Endodermal cell (in vitro differentiated cells): ENCODE data around the gene HYKK. TPM values are rescaled to one million over a fixed set of nuclear protein-coding genes. Genes with fewer than 3 reads are reported as not detected.

Experiments
- DNase-seq: peaks from one replicate; pipeline ENCODE4 v3.0.0-alpha.2; 2017
- H3K27ac ChIP-seq: 2 replicates; pipeline ENCODE4 v1.5.1; 2013; ENCODE audit warnings: mild to moderate bottlenecking, low read depth, low read length, moderate library complexity
- H3K27me3 ChIP-seq: 2 replicates; pipeline ENCODE4 v1.6.1; 2013; ENCODE audit warnings: mild to moderate bottlenecking, low read length, moderate library complexity; ENCODE audit not compliant: insufficient read depth, control insufficient read depth, poor library complexity, severe bottlenecking
- H3K36me3 ChIP-seq: 2 replicates; pipeline ENCODE4 v1.7.0; 2013; ENCODE audit warnings: mild to moderate bottlenecking, low read length, moderate library complexity; ENCODE audit not compliant: control insufficient read depth, insufficient read depth
- H3K4me1 ChIP-seq: one replicate; pipeline ENCODE4 v1.7.0; 2013; ENCODE audit warnings: low read length; ENCODE audit not compliant: control insufficient read depth, insufficient read depth
- H3K4me3 ChIP-seq: 2 replicates; pipeline ENCODE4 v1.5.1; 2013; ENCODE audit warnings: mild to moderate bottlenecking, low read length, moderate library complexity
- H3K9ac ChIP-seq: 2 replicates; pipeline ENCODE4 v1.6.1; 2013; ENCODE audit warnings: mild to moderate bottlenecking, low read length, moderate library complexity; ENCODE audit not compliant: poor library complexity, severe bottlenecking; ENCODE audit errors: extremely low read depth
- H3K9me3 ChIP-seq: 2 replicates; pipeline ENCODE4 v1.6.1; 2013; ENCODE audit warnings: mild to moderate bottlenecking, low read length, moderate library complexity; ENCODE audit not compliant: control insufficient read depth
- H3K27ac Mint-ChIP-seq: 2 replicates; pipeline ENCODE4 v1.8.0; 2020; ENCODE audit warnings: mixed read lengths
- H3K27me3 Mint-ChIP-seq: 2 replicates; pipeline ENCODE4 v1.8.0; 2021; ENCODE audit warnings: mild to moderate bottlenecking, mixed read lengths; ENCODE audit not compliant: insufficient read depth
- H3K36me3 Mint-ChIP-seq: 2 replicates; pipeline ENCODE4 v1.8.0; 2020; ENCODE audit warnings: low read depth, mixed read lengths
- H3K4me1 Mint-ChIP-seq: 2 replicates; pipeline ENCODE4 v1.8.0; 2020; ENCODE audit warnings: mixed read lengths
- H3K4me3 Mint-ChIP-seq: 2 replicates; pipeline ENCODE4 v1.8.0; 2020; ENCODE audit warnings: mild to moderate bottlenecking, moderate library complexity, mixed read lengths
- H3K9me3 Mint-ChIP-seq: 2 replicates; pipeline ENCODE4 v1.8.0; 2020; ENCODE audit warnings: mild to moderate bottlenecking, mixed read lengths
- WGBS, 2 experiments: methylation state at CpG; one replicate each; pipeline versions ENCODE4 v1.1.5 to v1.1.7; 2013; ENCODE audit warnings: missing lambda C conversion rate in 2 of 2, mixed read lengths in 1 of 2; ENCODE audit not compliant: insufficient coverage in 1 of 2, insufficient read length in 1 of 2; 5-methylcytosine and 5-hydroxymethylcytosine counted together
- total RNA-seq, 2 donors: library from RNA; stranded (reverse); fragmentation: NEBNext Ultra II Directional in 1 of 2; extraction: Animal tissue kit (Norgen Biotek cat#: 25700) in 1 of 2; gene quantifications; 2 replicates in 1 of 2; 3 replicates in 1 of 2; pipeline ENCODE4 v1.2.1, GENCODE V29; 2021
- TF ChIP-seq, protein P1 (sequence below): fragments of 200-600 bp; sonication (generic); conservative IDR thresholded peaks from 2 replicates; pipeline ENCODE4 v1.5.0; 2021; ENCODE audit warnings: antibody characterized with exemption, mild to moderate bottlenecking

Gene HYKK
- total RNA-seq, 2 donors from 2014 or later = 3.9 to 4.2 TPM

DNA sequence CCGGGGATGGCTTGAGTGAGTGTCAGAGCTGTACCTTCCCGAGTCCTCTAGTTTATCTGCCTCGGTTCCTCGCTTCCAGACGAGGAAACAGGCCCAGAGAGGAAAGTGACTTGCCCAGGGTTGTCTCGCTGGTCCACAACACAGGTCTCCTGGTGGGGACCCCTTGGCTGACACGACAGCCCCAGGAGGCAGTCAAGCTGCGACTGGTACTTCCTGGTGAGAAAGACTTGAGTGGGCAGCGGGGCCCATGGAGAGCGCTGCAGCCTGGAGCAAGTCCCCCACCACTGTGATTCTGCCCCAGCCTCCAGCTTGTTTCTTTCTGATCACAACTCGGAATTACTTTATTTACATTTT is 57.3 kb downstream of the HYKK start:
- H3K27ac Mint-ChIP-seq = no peak overlapping the region
- 74 to 83% methylated on average over 9 to 11 of the region's 11 CpGs for WGBS, 2 experiments

DNA sequence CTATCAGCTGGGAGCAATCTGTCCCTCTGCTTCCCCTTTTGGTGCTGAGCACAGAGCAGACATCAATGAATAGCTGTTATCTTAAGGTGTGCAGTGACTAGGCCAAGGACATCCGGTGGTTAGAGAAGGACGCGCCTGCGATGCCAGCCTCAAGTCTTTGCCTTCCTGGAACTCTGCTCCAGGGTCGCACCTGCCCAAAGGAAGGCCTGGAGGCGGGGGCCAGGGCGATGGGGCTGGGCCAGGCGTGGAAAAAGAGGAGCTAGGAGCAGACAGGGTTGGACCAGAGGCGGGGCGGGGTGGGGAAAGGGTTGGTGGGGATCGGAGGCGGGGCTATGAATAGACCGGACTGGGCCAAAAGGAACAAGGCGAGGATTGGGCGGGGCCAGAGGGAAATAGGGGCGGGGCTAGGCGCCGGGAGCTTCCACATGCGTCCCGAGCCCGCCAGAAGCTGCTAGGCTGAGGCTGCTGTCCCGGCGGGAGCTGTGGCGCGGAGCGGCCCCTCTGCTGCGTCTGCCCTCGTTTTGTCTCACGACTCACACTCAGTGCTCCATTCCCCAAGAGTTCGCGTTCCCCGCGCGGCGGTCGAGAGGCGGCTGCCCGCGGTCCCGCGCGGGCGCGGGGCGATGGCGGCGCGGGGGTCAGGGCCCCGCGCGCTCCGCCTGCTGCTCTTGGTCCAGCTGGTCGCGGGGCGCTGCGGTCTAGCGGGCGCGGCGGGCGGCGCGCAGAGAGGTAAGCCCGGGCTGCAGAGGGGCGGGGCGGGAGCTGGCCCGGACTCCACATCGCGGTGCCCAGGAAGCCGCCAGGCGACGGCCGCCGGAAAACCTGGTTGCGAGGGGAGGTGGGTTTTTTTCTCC is 57.9 kb downstream of the HYKK start, which contains the start of gene CHRNA5:
CHRNA5 (plus strand) TSS at position 424 of the 854 bp plus-strand sequence; CDS start at position 624, 200 bp downstream.
- H3K4me1 Mint-ChIP-seq = peaks cover 27% of the 10 kb centered on the region
- peaks cover 4% of the 10 kb centered on the region for H3K27me3 Mint-ChIP-seq
- no peaks in the 10 kb centered on the region for H3K9me3 Mint-ChIP-seq
- H3K27ac Mint-ChIP-seq = peak within 1 kb of the TSS; percentile 86
- Histone ChIP-seq H3K4me1 (peaks cover 5% of the 10 kb centered on the region), H3K9ac (peak within 1 kb of the TSS; percentile 67), H3K9me3 (no peaks in the 10 kb centered on the region), H3K27me3 (no peaks in the 10 kb centered on the region), H3K27ac (peak within 1 kb of the TSS; percentile 85), H3K36me3 (no peaks in the 10 kb centered on the region), H3K4me3 (peak within 1 kb of the TSS; percentile 95)
- no peaks in the 10 kb centered on the region for H3K36me3 Mint-ChIP-seq
- DNase-seq = peak; percentile 100
- TF ChIP-seq, protein P1, sequence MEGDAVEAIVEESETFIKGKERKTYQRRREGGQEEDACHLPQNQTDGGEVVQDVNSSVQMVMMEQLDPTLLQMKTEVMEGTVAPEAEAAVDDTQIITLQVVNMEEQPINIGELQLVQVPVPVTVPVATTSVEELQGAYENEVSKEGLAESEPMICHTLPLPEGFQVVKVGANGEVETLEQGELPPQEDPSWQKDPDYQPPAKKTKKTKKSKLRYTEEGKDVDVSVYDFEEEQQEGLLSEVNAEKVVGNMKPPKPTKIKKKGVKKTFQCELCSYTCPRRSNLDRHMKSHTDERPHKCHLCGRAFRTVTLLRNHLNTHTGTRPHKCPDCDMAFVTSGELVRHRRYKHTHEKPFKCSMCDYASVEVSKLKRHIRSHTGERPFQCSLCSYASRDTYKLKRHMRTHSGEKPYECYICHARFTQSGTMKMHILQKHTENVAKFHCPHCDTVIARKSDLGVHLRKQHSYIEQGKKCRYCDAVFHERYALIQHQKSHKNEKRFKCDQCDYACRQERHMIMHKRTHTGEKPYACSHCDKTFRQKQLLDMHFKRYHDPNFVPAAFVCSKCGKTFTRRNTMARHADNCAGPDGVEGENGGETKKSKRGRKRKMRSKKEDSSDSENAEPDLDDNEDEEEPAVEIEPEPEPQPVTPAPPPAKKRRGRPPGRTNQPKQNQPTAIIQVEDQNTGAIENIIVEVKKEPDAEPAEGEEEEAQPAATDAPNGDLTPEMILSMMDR = no peak
- H3K4me3 Mint-ChIP-seq = peak within 1 kb of the TSS; percentile 83
- 0% methylated on average over 22 to 75 of the region's 75 CpGs for WGBS, 2 experiments

More for the DNA sequence above, 57.3 kb downstream of the HYKK start:
- Mint-ChIP-seq H3K9me3 (no peaks in the 10 kb centered on the region), H3K27me3 (peaks cover 4% of the 10 kb centered on the region), H3K36me3 (no peaks in the 10 kb centered on the region), H3K4me3 (peak overlapping the region; percentile 83), H3K4me1 (peaks cover 27% of the 10 kb centered on the region)
- no peak for DNase-seq
- H3K36me3 ChIP-seq = no peaks in the 10 kb centered on the region
- H3K4me1 ChIP-seq = peaks cover 5% of the 10 kb centered on the region
- H3K27me3 ChIP-seq = no peaks in the 10 kb centered on the region
- no peaks in the 10 kb centered on the region for H3K9me3 ChIP-seq
- peak overlapping the region; percentile 95 for H3K4me3 ChIP-seq
- H3K9ac ChIP-seq = no peak overlapping the region
- no peak overlapping the region for H3K27ac ChIP-seq
- TF ChIP-seq, protein P1 = no peak

DNA sequence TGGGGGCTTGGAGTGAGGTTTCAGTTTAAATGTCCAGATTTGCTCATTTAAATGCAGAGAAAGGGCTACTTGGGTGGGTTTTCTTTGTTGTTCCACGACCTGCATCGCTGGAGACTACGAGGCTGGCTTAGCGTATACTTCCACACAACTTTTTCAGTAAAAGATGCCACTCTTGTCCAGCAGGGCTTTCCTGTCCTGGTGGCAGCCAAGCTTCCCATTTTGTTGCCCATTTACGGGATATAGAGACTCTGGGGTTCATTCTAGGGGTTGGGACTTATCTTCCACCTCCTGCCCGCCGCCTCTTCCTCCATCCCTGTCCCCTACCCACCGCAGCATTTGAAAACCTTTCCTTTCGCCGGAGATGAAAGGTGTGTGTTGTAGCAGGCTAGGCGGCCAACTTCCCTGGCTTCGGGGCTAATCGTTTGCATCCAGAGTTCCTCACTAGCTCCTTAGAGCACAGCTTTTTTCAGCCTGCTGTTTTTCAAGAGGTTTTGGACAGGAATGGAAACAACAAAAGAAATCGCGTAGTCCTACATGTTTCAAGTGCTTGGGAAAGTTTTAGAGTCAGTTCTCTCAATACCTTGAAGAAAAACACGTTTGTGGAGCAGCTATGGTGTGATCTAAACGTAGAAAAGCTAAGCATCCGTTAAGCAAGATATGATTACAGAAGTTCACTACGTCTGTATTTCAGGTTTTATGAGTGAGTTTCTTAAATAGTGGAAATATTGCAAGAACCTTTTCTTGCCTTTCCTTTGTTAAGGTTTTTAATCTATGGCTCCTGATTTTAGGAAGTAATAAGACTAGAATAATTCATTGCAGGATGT is 58.8 kb downstream of the HYKK start:
- Histone ChIP-seq H3K9me3 (no peaks in the 10 kb centered on the region), H3K4me3 (peak overlapping the region; percentile 95), H3K27me3 (no peaks in the 10 kb centered on the region), H3K4me1 (peaks cover 5% of the 10 kb centered on the region), H3K27ac (peak overlapping the region; percentile 85), H3K9ac (peak overlapping the region; percentile 67), H3K36me3 (no peaks in the 10 kb centered on the region)
- Mint-ChIP-seq H3K4me3 (peak overlapping the region; percentile 83), H3K9me3 (no peaks in the 10 kb centered on the region), H3K36me3 (no peaks in the 10 kb centered on the region), H3K4me1 (peaks cover 25% of the 10 kb centered on the region), H3K27ac (peak overlapping the region; percentile 86), H3K27me3 (peaks cover 4% of the 10 kb centered on the region)
- TF ChIP-seq, protein P1 = peak; percentile 59
- DNase-seq = peak; percentile 73
- WGBS, 2 experiments = 3 to 5% methylated on average over 14 to 19 of the region's 19 CpGs
